HG03378 (cell line): ENCODE data around the gene C7.
"Not testable (repeated sequence)": the region's sequence is repeated elsewhere in the genome, so short reads cannot be mapped to it uniquely, and the experiment has no call there.

Source experiments
- ATAC-seq: cut with Tn5 transposase; IDR thresholded peaks from one replicate; pipeline ENCODE4 v1.9.1; 2021; ENCODE audit warnings: mild to moderate bottlenecking, moderate library complexity; ENCODE audit not compliant: unreplicated experiment

C7 gene

GRCh38 chr5:40909264-40909663 lies at the start of gene C7:
Gene C7 (plus strand): TSS chr5:40909497. CDS start chr5:40909611, 114 bp downstream.
- ATAC-seq = no peak

- ATAC-seq = no peak
Observed at GRCh38 chr5:40860711-40861110, 48.6 kb upstream of the C7 start.

- ATAC-seq = not testable (repeated sequence)
Observed at GRCh38 chr5:40865004-40865403, 44.3 kb upstream of the C7 start.

GRCh38 chr5:40866844-40867243 lies 42.5 kb upstream of the C7 start:
- ATAC-seq = no peak

GRCh38 chr5:40869384-40869783 lies 39.9 kb upstream of the C7 start:
- ATAC-seq = no peak

GRCh38 chr5:40871177-40871576 lies 38.1 kb upstream of the C7 start:
- no peak for ATAC-seq

- not testable (repeated sequence) for ATAC-seq
Observed at GRCh38 chr5:40872253-40872652, 37.0 kb upstream of the C7 start.

- no peak for ATAC-seq
Observed at GRCh38 chr5:40873286-40873880, 35.9 kb upstream of the C7 start.

- no peak for ATAC-seq
Observed at GRCh38 chr5:40875958-40876357, 33.3 kb upstream of the C7 start.

- no peak for ATAC-seq
Observed at GRCh38 chr5:40877371-40877988, 31.8 kb upstream of the C7 start.

GRCh38 chr5:40879163-40879942 lies 29.9 kb upstream of the C7 start:
- no peak for ATAC-seq

- no peak for ATAC-seq
Observed at GRCh38 chr5:40882291-40882690, 27.0 kb upstream of the C7 start.

GRCh38 chr5:40883051-40883450 lies 26.2 kb upstream of the C7 start:
- not testable (repeated sequence) for ATAC-seq

GRCh38 chr5:40895440-40896425 lies 13.6 kb upstream of the C7 start:
- ATAC-seq = not testable (repeated sequence)

- ATAC-seq = peak; percentile 91
Observed at GRCh38 chr5:40904205-40904993, 4.9 kb upstream of the C7 start.

- no peak for ATAC-seq
Observed at GRCh38 chr5:40904994-40905306, 4.3 kb upstream of the C7 start.

GRCh38 chr5:40906351-40906751 lies 2.9 kb upstream of the C7 start:
- ATAC-seq = no peak

- no peak for ATAC-seq
Observed at GRCh38 chr5:40909723-40910122, 426 bp downstream of the C7 start.

- ATAC-seq = no peak
Observed at GRCh38 chr5:40911266-40911665, 2.0 kb downstream of the C7 start.

- no peak for ATAC-seq
Observed at GRCh38 chr5:40914835-40915234, 5.5 kb downstream of the C7 start.
